HAP-1 (cell line): Measurements from ENCODE around the gene DIS3L2.
A peak's percentile ranks its signal among the peaks of the same experiment; 100 is the strongest.
"Not testable (repeated sequence)": the region's sequence is repeated elsewhere in the genome, so short reads cannot be mapped to it uniquely, and the experiment has no call there.

Source experiments
- DNase-seq, 2 experiments: peaks; one replicate each; pipeline ENCODE4 v3.0.0-alpha.2; 2016 to 2020; ENCODE audit warnings: low spot score in 2 of 2
- H3K27me3 ChIP-seq: fragments of 250-450 bp; sonication (Bioruptor Pico); 2 replicates; pipeline ENCODE4 v1.5.1; 2020; ENCODE audit warnings: low read depth, mild to moderate bottlenecking, moderate library complexity
- H3K36me3 ChIP-seq: fragments of 250-450 bp; sonication (Bioruptor Pico); replicated peaks from 2 replicates; pipeline ENCODE4 v1.5.1; 2020; ENCODE audit warnings: mild to moderate bottlenecking
- H3K4me1 ChIP-seq: fragments of 250-450 bp; sonication (Bioruptor Pico); 2 replicates; pipeline ENCODE4 v1.5.1; 2020; ENCODE audit warnings: mild to moderate bottlenecking
- H3K4me3 ChIP-seq: fragments of 250-450 bp; sonication (Bioruptor Pico); 2 replicates; pipeline ENCODE4 v1.5.1; 2020; ENCODE audit warnings: mild to moderate bottlenecking, moderate library complexity
- H3K9me3 ChIP-seq: fragments of 250-450 bp; sonication (Bioruptor Pico); 2 replicates; pipeline ENCODE4 v1.5.1; 2020; ENCODE audit warnings: mild to moderate bottlenecking, moderate library complexity
- in situ Hi-C: fragments of 300-500 bp; cut with MboI; formaldehyde crosslinking; loops from 3 replicates; pipeline ENCODE4 v1.14.3; 2020; ENCODE audit warnings: low sequenced_read_pairs, inconsistent platforms, mixed read lengths

The DIS3L2 gene

GRCh38 chr2:232142502-232142901, 181.0 kb downstream of the DIS3L2 start:
- Histone ChIP-seq H3K9me3 (no peaks in the 10 kb centered on the region), H3K27me3 (no peaks in the 10 kb centered on the region)
- in situ Hi-C loops, result loop anchor here (5.0 kb wide), 1 partner anchor 235 kb away; no protein-coding TSS in a partner anchor

DNA sequence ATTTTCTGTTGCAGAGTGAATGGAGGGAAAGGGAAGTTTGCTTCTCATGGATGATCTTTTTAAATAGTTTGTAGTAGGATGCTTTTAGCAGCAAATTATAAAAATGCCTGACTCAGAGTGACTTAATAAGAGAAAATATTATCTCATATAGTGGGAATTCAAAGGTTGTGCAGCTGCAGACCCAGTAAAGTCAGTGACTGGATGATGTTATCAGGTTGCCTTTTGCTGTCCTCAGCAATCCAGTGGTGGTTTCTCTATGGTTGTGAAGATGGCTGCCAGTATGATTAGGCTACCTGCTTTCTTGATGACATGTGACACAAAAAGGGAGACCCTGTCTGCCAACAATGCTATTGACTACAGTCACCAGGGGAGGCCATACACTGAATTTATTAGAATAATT, 184.8 kb downstream of the DIS3L2 start:
- DNase-seq, result no peak
- no peak overlapping the region for H3K4me3 ChIP-seq
- in situ Hi-C loops, result no loop called here
- H3K9me3 ChIP-seq, result no peaks in the 10 kb centered on the region
- H3K36me3 ChIP-seq, result no peaks in the 10 kb centered on the region
- H3K27me3 ChIP-seq, result no peaks in the 10 kb centered on the region
- no peaks in the 10 kb centered on the region for H3K4me1 ChIP-seq

More at GRCh38 chr2:232142502-232142901, 181.0 kb downstream of the DIS3L2 start:
- no peak overlapping the region for H3K4me3 ChIP-seq
- no peak for DNase-seq
- H3K4me1 ChIP-seq, result no peaks in the 10 kb centered on the region
- no peaks in the 10 kb centered on the region for H3K36me3 ChIP-seq

- no peak for DNase-seq
- Histone ChIP-seq H3K4me3 (no peak overlapping the region), H3K4me1 (no peaks in the 10 kb centered on the region), H3K27me3 (no peaks in the 10 kb centered on the region), H3K36me3 (no peaks in the 10 kb centered on the region), H3K9me3 (no peaks in the 10 kb centered on the region)
- in situ Hi-C loops, result no loop called here
Observed at GRCh38 chr2:232147440-232148077, 186.0 kb downstream of the DIS3L2 start.

DNA sequence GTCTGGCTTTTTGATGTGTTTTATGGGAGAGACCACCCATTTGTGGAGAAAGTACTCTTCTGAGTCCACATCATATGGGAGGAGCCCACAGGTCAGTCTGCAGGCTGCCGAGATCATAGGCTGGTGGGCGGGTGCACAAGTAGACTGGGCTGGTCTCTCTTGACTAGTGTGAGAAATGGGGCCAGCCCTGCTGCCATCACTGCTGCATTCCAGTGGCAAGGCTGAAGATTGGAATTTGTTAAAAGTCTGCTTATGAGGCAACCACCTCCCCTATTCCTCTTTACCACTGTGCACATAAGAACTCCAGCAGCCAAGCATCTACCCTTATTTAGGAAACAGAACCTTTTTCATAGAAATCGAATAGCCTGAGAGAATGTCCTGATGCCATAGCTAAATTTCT, 200.7 kb downstream of the DIS3L2 start:
- in situ Hi-C loops, result no loop called here
- no peak for DNase-seq
- no peak overlapping the region for H3K4me3 ChIP-seq
- peaks cover 3% of the 10 kb centered on the region for H3K36me3 ChIP-seq
- no peaks in the 10 kb centered on the region for H3K4me1 ChIP-seq
- no peaks in the 10 kb centered on the region for H3K9me3 ChIP-seq
- no peaks in the 10 kb centered on the region for H3K27me3 ChIP-seq

DNA sequence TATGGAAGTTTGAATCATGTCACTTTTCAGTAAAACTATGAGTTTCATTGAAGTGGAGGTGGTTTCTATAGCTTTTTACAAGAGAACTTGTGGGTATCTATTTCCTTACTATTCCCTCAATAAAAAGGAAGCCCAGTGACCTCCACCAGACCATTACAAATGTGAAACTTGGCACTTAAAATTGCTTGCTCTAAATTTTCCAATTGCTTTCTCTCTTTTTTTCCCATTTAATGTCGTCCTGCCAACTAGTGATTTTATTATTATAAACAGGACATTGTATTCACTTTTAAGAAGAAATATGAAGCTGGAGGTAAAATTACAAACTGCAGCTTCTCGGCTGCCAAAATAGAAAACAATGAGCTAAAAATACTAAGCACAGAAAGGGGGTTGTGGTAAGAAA, 208.9 kb downstream of the DIS3L2 start:
- no peaks in the 10 kb centered on the region for H3K36me3 ChIP-seq
- in situ Hi-C loops, result no loop called here
- no peaks in the 10 kb centered on the region for H3K27me3 ChIP-seq
- DNase-seq, result no peak
- no peaks in the 10 kb centered on the region for H3K9me3 ChIP-seq
- H3K4me3 ChIP-seq, result no peak overlapping the region
- no peaks in the 10 kb centered on the region for H3K4me1 ChIP-seq

- Histone ChIP-seq H3K36me3 (no peaks in the 10 kb centered on the region), H3K4me1 (no peaks in the 10 kb centered on the region), H3K4me3 (no peak overlapping the region), H3K27me3 (no peaks in the 10 kb centered on the region), H3K9me3 (no peaks in the 10 kb centered on the region)
- in situ Hi-C loops, result no loop called here
- DNase-seq, result no peak
Observed at GRCh38 chr2:232174662-232175061, 213.1 kb downstream of the DIS3L2 start.

- H3K9me3 ChIP-seq, H3K27me3 ChIP-seq, in situ Hi-C loops, H3K36me3 ChIP-seq, H3K4me3 ChIP-seq, DNase-seq, H3K4me1 ChIP-seq: not testable (repeated sequence)
Observed at GRCh38 chr2:232176587-232176986, 215.1 kb downstream of the DIS3L2 start.

DNA sequence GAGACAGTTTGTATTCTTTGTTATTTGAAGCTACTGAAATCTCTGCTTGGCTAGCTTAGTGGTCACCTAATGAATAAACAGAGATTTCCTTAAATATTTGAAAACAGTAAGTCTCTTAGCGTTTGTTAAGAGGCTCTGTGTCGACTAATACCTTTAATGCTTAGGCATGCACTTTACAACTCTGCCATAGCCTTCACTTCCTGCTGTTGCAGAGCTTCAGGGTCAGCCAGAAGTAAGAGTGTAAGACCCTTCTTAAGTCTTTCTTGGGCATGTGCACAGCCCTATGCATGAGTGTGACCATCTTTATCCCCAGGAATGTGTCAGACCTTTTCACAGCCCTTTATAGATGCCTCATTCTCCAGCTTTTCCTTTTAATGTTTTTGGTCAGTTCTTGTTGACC, 221.8 kb downstream of the DIS3L2 start:
- Histone ChIP-seq H3K9me3 (no peaks in the 10 kb centered on the region; the same call in 1 of the 2 replicates), H3K4me3 (no peak overlapping the region), H3K4me1 (no peaks in the 10 kb centered on the region), H3K27me3 (no peaks in the 10 kb centered on the region), H3K36me3 (no peaks in the 10 kb centered on the region)
- DNase-seq, result no peak
- in situ Hi-C loops, result no loop called here

- H3K27me3 ChIP-seq, result no peaks in the 10 kb centered on the region
- no peaks in the 10 kb centered on the region for H3K36me3 ChIP-seq
- DNase-seq, result no peak
- in situ Hi-C loops, result no loop called here
- H3K4me1 ChIP-seq, result no peaks in the 10 kb centered on the region
- no peaks in the 10 kb centered on the region; the same call in 1 of the 2 replicates for H3K9me3 ChIP-seq
- H3K4me3 ChIP-seq, result no peak overlapping the region
Observed at GRCh38 chr2:232184346-232184745, 222.8 kb downstream of the DIS3L2 start.

DNA sequence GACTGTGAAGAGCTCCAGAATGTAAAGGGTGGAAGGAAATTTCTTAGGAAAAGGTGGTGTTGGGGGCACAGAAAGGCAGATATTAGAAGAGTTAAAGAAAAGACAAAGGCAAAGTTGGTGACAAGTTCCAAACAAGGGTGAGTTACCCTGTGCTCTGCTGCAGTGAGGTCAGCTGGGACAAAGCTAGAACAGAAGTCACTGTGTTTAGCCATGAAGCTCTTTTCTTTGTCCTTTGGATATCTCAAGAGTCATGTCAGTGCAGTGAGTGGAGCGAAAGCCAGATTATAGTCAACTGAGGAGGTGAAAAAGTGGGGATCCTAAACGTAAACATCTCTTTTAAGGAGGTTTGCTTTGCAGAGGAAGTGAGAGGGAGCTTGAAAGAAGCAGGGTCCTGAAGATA, 229.3 kb downstream of the DIS3L2 start:
- Histone ChIP-seq H3K4me1 (no peaks in the 10 kb centered on the region; the same call in 1 of the 2 replicates), H3K27me3 (no peaks in the 10 kb centered on the region), H3K9me3 (peaks cover 2% of the 10 kb centered on the region; the same call in 1 of the 2 replicates), H3K4me3 (no peak overlapping the region), H3K36me3 (no peaks in the 10 kb centered on the region)
- in situ Hi-C loops, result no loop called here
- no peak for DNase-seq

GRCh38 chr2:232195487-232195886, 234.0 kb downstream of the DIS3L2 start:
- in situ Hi-C loops, result no loop called here
- H3K4me1 ChIP-seq, result peaks cover 20% of the 10 kb centered on the region
- no peak overlapping the region for H3K4me3 ChIP-seq
- H3K36me3 ChIP-seq, result no peaks in the 10 kb centered on the region
- peaks cover 2% of the 10 kb centered on the region; the same call in 1 of the 2 replicates for H3K9me3 ChIP-seq
- H3K27me3 ChIP-seq, result no peaks in the 10 kb centered on the region
- no peak for DNase-seq

DNA sequence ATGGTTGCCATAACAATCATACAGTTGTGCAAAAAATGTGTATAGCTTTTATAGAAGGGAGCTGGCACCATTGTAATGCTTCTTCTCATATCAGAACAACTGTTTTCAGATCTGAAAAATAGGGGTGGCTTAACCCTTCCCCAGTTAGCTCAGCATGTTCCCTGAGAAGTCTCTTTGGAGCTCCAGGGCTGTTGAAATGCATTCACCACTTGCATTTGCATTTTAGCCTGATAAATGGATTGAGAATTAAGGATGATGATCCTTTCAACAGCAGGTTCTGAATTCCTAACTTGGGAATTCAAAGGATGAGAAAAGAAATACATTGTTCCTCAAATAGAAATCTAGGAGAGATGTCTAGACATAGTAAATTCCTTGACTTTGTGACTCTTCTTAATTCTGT, 235.3 kb downstream of the DIS3L2 start:
- H3K36me3 ChIP-seq, result no peaks in the 10 kb centered on the region
- H3K4me1 ChIP-seq, result peaks cover 20% of the 10 kb centered on the region
- no peak overlapping the region for H3K4me3 ChIP-seq
- H3K27me3 ChIP-seq, result no peaks in the 10 kb centered on the region
- H3K9me3 ChIP-seq, result peaks cover 2% of the 10 kb centered on the region; the same call in 1 of the 2 replicates
- peak; percentile 26 to 52 for DNase-seq
- in situ Hi-C loops, result no loop called here

- no peaks in the 10 kb centered on the region for H3K36me3 ChIP-seq
Observed at GRCh38 chr2:232200195-232200594, 238.7 kb downstream of the DIS3L2 start.

DNA sequence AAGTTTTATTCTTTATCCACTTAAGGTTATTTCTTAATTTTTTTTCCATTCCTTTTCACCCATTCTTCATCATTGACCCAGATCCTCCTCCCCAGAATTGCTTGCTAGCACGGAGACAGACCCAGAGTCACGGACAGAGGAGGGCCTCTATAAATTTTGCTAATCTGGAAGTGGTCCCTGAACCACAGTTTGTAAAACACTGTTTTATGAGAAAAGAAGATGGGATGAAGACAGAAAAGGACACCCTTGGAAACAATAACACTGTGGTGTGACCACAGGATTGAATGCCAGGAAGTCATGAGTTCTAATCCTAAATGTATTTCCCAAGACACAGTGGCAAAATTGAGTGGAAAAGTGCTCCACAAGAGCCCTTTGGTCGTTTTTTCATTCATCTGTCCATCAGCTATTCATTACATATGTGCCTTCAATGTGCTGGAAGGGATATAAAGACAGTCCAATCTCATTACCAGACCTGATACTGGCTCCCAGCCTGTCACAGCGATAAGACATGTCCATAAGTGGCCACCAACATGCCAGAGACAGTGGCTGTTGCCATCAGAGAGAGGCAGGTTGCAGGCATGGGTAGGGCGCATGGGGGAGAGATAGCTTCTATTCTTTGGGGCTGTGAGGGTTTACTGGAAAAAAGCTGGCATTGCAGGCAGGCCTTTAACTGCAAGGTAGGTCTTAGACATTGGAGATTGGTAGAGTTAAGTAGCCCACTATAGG, 241.8 kb downstream of the DIS3L2 start:
- H3K27me3 ChIP-seq, result no peaks in the 10 kb centered on the region
- peaks cover 17% of the 10 kb centered on the region for H3K4me1 ChIP-seq
- no peak overlapping the region for H3K4me3 ChIP-seq
- in situ Hi-C loops, result no loop called here
- no peak for DNase-seq
- H3K9me3 ChIP-seq, result no peaks in the 10 kb centered on the region
- no peaks in the 10 kb centered on the region for H3K36me3 ChIP-seq

More at GRCh38 chr2:232200195-232200594, 238.7 kb downstream of the DIS3L2 start:
- no peaks in the 10 kb centered on the region for H3K9me3 ChIP-seq
- no peak overlapping the region for H3K4me3 ChIP-seq
- no peak for DNase-seq
- in situ Hi-C loops, result no loop called here
- peaks cover 33% of the 10 kb centered on the region for H3K4me1 ChIP-seq
- no peaks in the 10 kb centered on the region for H3K27me3 ChIP-seq
